Endothelial cell of umbilical vein (primary cell): Measurements from ENCODE around the gene RASAL1. TPM values are rescaled to one million over a fixed set of nuclear protein-coding genes. Genes with fewer than 3 reads are reported as not detected.

Experiments used
- BruUV-seq: library from RNA; stranded (reverse); fragments of 400-500 nt; replicated peaks from 2 replicates; lab custom pipeline; 2021; lab: Mats Ljungman, UMichigan
- CTCF ChIA-PET: fragments of 300-600, 350-600 bp; sonication (Branson Sonifier 250); formaldehyde crosslinking; loops from one replicate; lab custom pipeline; 2021; ENCODE audit warnings: antibody characterized with exemption, inconsistent platforms; lab: Charles Lee
- POLR2A ChIA-PET: fragments of 300-600, 350-600 bp; sonication (Branson Sonifier 250); formaldehyde crosslinking; loops from one replicate; lab custom pipeline; 2021; ENCODE audit warnings: antibody characterized with exemption, inconsistent platforms; lab: Charles Lee
- DNase-seq: peaks from one replicate; pipeline ENCODE4 v3.0.0-alpha.2; 2011; ENCODE audit warnings: low read depth, low spot score
- FAIRE-seq: peaks from 2 replicates; lab custom pipeline; 2011; peaks lifted over from hg19 to GRCh38; lab: Jason Lieb, UNC
- H2AFZ ChIP-seq: 2 replicates; pipeline ENCODE4 v1.6.0; 2012; ENCODE audit warnings: low read depth, low read length, control low read depth, inconsistent platforms
- H3K27ac ChIP-seq: 2 replicates; pipeline ENCODE4 v1.5.1; 2011; ENCODE audit warnings: low read depth, mild to moderate bottlenecking, control low read depth, low read length, moderate library complexity; ENCODE audit not compliant: insufficient read depth
- H3K27me3 ChIP-seq, 2 experiments: 2 replicates each; pipeline versions ENCODE4 v1.6.0 to v1.6.1; 2011; ENCODE audit warnings: low read length in 2 of 2, mixed read lengths in 1 of 2; ENCODE audit not compliant: control insufficient read depth in 2 of 2, insufficient read depth in 2 of 2
- H3K36me3 ChIP-seq, 2 experiments: 2 replicates in 1 of 2; 3 replicates in 1 of 2; pipeline ENCODE4 v1.5.1; 2011; ENCODE audit warnings: low read length in 2 of 2, mild to moderate bottlenecking in 1 of 2, moderate library complexity in 1 of 2; ENCODE audit not compliant: control insufficient read depth in 2 of 2, insufficient read depth in 2 of 2; ENCODE audit errors: extremely low read depth in 1 of 2
- H3K4me1 ChIP-seq: 3 replicates; pipeline ENCODE4 v1.5.1; 2011; ENCODE audit warnings: mild to moderate bottlenecking, low read length; ENCODE audit not compliant: control insufficient read depth, insufficient read depth; ENCODE audit errors: extremely low read depth
- H3K4me2 ChIP-seq: 2 replicates; pipeline ENCODE4 v1.6.1; 2011; ENCODE audit warnings: low read length, control low read depth, mixed read lengths; ENCODE audit not compliant: insufficient read depth
- H3K4me3 ChIP-seq, 3 experiments: fragments of 200-600 bp in 1 of 3; sonication (generic), shearing (Covaris generic) in 1 of 3; replicated peaks in 1 of 3; 2 replicates each; pipeline ENCODE4 v1.5.1; 2011 to 2016; ENCODE audit warnings: control low read depth in 3 of 3, low read length in 3 of 3, mild to moderate bottlenecking in 2 of 3, inconsistent platforms in 1 of 3, low read depth in 1 of 3, moderate library complexity in 1 of 3; ENCODE audit not compliant: insufficient read depth in 1 of 3
- H3K79me2 ChIP-seq: 2 replicates; pipeline ENCODE4 v1.6.0; 2012; ENCODE audit warnings: low read length, inconsistent platforms; ENCODE audit not compliant: control insufficient read depth, insufficient read depth
- H3K9ac ChIP-seq: replicated peaks from 2 replicates; pipeline ENCODE3; 2011; ENCODE audit warnings: low read length, control low read depth; ENCODE audit not compliant: insufficient read depth; ENCODE audit errors: extremely low read depth
- H3K9me1 ChIP-seq: replicated peaks from 3 replicates; pipeline ENCODE4 v1.6.0; 2011; ENCODE audit warnings: mild to moderate bottlenecking, low read length; ENCODE audit not compliant: control insufficient read depth, insufficient read depth; ENCODE audit errors: extremely low read depth
- H3K9me3 ChIP-seq: replicated peaks from 2 replicates; pipeline ENCODE4 v1.5.1; 2012; ENCODE audit warnings: low read length, inconsistent platforms; ENCODE audit not compliant: control insufficient read depth, insufficient read depth
- H4K20me1 ChIP-seq: replicated peaks from 2 replicates; pipeline ENCODE3; 2011; ENCODE audit warnings: mild to moderate bottlenecking, low read length; ENCODE audit not compliant: control insufficient read depth, insufficient read depth; ENCODE audit errors: extremely low read depth
- EZH2 ChIP-seq: IDR thresholded peaks from 2 replicates; pipeline ENCODE4 v1.6.1; 2012; ENCODE audit warnings: borderline replicate concordance, low read depth, mild to moderate bottlenecking, moderate library complexity, low read length, inconsistent platforms; ENCODE audit not compliant: severe bottlenecking
- FOS ChIP-seq: IDR thresholded peaks from 2 replicates; pipeline ENCODE4 v1.6.1; 2011; ENCODE audit warnings: mild to moderate bottlenecking, low read length, moderate library complexity, borderline replicate concordance; ENCODE audit not compliant: insufficient read depth
- GATA2 ChIP-seq: IDR thresholded peaks from 2 replicates; pipeline ENCODE4 v1.7.0; 2011; ENCODE audit warnings: low read depth, mild to moderate bottlenecking, moderate library complexity, mixed read lengths, low read length; ENCODE audit not compliant: insufficient read length, insufficient read depth
- JUN ChIP-seq: IDR thresholded peaks from 2 replicates; pipeline ENCODE4 v1.6.1; 2011; ENCODE audit warnings: borderline replicate concordance, low read depth; ENCODE audit not compliant: insufficient read length, insufficient read depth
- MYC ChIP-seq: IDR thresholded peaks from one replicate; pipeline ENCODE4 v1.6.1; 2011; ENCODE audit warnings: mild to moderate bottlenecking, low read depth, low read length
- POLR2A ChIP-seq: IDR thresholded peaks from 2 replicates; pipeline ENCODE4 v1.6.1; 2012; ENCODE audit warnings: low read depth, mild to moderate bottlenecking, control low read depth, low read length
- POLR2AphosphoS5 ChIP-seq: IDR thresholded peaks from 2 replicates; pipeline ENCODE4 v1.6.1; 2012; ENCODE audit warnings: low read depth, mild to moderate bottlenecking, control low read depth, low read length, moderate library complexity; ENCODE audit not compliant: insufficient read depth
- dilution Hi-C: fragments of 300-500 bp; cut with MboI; formaldehyde crosslinking; loops from one replicate; pipeline ENCODE4 v1.15.0; 2019; ENCODE audit warnings: low sequenced_read_pairs; ENCODE audit not compliant: extremely low pct_ligation_motif_present
- intact Hi-C: fragments of 100-400 bp; cut with micrococcal nuclease; formaldehyde crosslinking; loops from one replicate; pipeline ENCODE4 v1.10.0; 2022
- polyA plus RNA-seq, 4 experiments: library from polyadenylated mRNA; depleted of rRNA in 3 of 4; stranded (reverse) in 3 of 4; unstranded in 1 of 4; fragments of >200 nt; gene quantifications; 2 replicates each; pipeline versions ENCODE4 v1.2.1 to v1.2.3, GENCODE V29; 2011 to 2012; ENCODE audit warnings: missing spikeins in 1 of 4
- total RNA-seq: library from RNA; stranded (reverse); gene quantifications from 2 replicates; pipeline ENCODE4 v1.2.3, GENCODE V29; 2021
- TF ChIP-seq, protein P1 (sequence below): IDR thresholded peaks from 2 replicates; pipeline ENCODE4 v1.6.1; 2011; ENCODE audit not compliant: insufficient read depth, insufficient read length
- TF ChIP-seq, protein P2 (sequence below), 2 donors: IDR thresholded peaks; 1 replicate in 1 of 2; 2 replicates in 1 of 2; pipeline ENCODE4 v1.5.1; 2011; ENCODE audit warnings: low read length in 2 of 2, mild to moderate bottlenecking in 2 of 2, moderate library complexity in 2 of 2, control low read depth in 1 of 2, inconsistent platforms in 1 of 2, low read depth in 1 of 2; ENCODE audit not compliant: insufficient read depth in 1 of 2; ENCODE audit errors: extremely low read depth in 1 of 2

Gene RASAL1
- total and polyA plus RNA-seq, 2 donors (not counting 3 experiments of a cell fraction or from before 2014, with no cell fraction given) = not detected

GRCh38 chr12:113130457-113131135, 5.0 kb downstream of the RASAL1 start:
- Histone ChIP-seq H4K20me1 (no peaks in the 10 kb centered on the region), H3K79me2 (no peaks in the 10 kb centered on the region), H3K27me3 (no peaks in the 10 kb centered on the region), H3K36me3 (no peaks in the 10 kb centered on the region), H3K4me3 (no peak overlapping the region), H3K27ac (no peak overlapping the region), H3K9me1 (no peaks in the 10 kb centered on the region), H3K4me1 (no peaks in the 10 kb centered on the region), H3K4me2 (no peak overlapping the region), H3K9me3 (no peaks in the 10 kb centered on the region), H2AFZ (no peak overlapping the region), H3K9ac (no peak overlapping the region)
- intact Hi-C loops = no loop called here
- no peak for DNase-seq
- TF ChIP-seq POLR2A (no peak), MYC (no peak), POLR2AphosphoS5 (no peak), GATA2 (no peak), FOS (no peak), EZH2 (no peak), JUN (no peak)
- TF ChIP-seq, protein P1, sequence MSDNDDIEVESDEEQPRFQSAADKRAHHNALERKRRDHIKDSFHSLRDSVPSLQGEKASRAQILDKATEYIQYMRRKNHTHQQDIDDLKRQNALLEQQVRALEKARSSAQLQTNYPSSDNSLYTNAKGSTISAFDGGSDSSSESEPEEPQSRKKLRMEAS = no peak
- TF ChIP-seq, protein P2, sequence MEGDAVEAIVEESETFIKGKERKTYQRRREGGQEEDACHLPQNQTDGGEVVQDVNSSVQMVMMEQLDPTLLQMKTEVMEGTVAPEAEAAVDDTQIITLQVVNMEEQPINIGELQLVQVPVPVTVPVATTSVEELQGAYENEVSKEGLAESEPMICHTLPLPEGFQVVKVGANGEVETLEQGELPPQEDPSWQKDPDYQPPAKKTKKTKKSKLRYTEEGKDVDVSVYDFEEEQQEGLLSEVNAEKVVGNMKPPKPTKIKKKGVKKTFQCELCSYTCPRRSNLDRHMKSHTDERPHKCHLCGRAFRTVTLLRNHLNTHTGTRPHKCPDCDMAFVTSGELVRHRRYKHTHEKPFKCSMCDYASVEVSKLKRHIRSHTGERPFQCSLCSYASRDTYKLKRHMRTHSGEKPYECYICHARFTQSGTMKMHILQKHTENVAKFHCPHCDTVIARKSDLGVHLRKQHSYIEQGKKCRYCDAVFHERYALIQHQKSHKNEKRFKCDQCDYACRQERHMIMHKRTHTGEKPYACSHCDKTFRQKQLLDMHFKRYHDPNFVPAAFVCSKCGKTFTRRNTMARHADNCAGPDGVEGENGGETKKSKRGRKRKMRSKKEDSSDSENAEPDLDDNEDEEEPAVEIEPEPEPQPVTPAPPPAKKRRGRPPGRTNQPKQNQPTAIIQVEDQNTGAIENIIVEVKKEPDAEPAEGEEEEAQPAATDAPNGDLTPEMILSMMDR (IDR thresholded peaks at IDR 0.05; ENCODE audit: extremely low read depth in 1 of 2, insufficient read depth in 1 of 2, low read depth in 1 of 2, low read length in 2 of 2) = no peak
- dilution Hi-C loops = no loop called here
- no TSS peak for BruUV-seq
- ChIA-PET POLR2A (interaction anchor here (0.5 kb wide), 1 partner anchor 33 kb away, joined by 6 read pairs; no protein-coding TSS in a partner anchor), CTCF (interaction anchor here (1.3 kb wide), 1 partner anchor 44 kb away, joined by 4 read pairs; no protein-coding TSS in a partner anchor)
- no peak for FAIRE-seq
